ENCODE measurements around the gene PSMG1.

DNA sequence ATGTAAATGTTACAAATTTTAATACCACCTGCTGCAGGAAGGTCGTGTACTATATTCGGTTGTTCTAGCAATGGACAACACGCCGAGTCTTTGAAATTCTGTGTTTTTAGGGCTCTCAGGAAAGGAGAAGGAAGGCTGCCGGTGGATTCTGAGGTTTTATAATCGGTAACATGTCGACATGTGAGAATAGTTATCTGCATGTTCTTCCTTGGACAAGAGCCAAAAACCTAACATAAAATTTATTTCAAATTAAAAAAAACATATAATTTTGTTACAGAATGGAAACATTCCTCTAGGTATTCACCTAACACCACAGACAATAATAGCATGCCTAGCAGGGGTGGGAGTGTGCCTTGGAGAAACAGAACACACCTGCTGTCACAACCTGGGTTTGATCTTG is 4.8 kb downstream of the PSMG1 start:
- TF ChIP-seq POLR2A (IDR thresholded peaks at IDR 0.05; ENCODE audit: low read depth, low read length) (no peak), ASH2L (IDR thresholded peaks at IDR 0.05; ENCODE audit: borderline replicate concordance, low read depth) (no peak), GATAD2B (conservative IDR thresholded peaks at IDR 0.05; ENCODE audit: low read depth) (no peak), CHD2 (IDR thresholded peaks at IDR 0.05; ENCODE audit: borderline replicate concordance, low read depth, low read length) (no peak), POLR2AphosphoS2 (IDR thresholded peaks at IDR 0.05; ENCODE audit: low read depth, low read length) (no peak), SREBF2 (IDR thresholded peaks at IDR 0.05; ENCODE audit: low read length) (no peak), SMC3 (IDR thresholded peaks at IDR 0.05; ENCODE audit: borderline replicate concordance, low read length) (no peak), TAF1 (IDR thresholded peaks at IDR 0.05; ENCODE audit: borderline replicate concordance, low read depth, low read length) (no peak), MXI1 (IDR thresholded peaks at IDR 0.05; ENCODE audit: low read depth, low read length) (no peak)
- TF ChIP-seq, protein P1, sequence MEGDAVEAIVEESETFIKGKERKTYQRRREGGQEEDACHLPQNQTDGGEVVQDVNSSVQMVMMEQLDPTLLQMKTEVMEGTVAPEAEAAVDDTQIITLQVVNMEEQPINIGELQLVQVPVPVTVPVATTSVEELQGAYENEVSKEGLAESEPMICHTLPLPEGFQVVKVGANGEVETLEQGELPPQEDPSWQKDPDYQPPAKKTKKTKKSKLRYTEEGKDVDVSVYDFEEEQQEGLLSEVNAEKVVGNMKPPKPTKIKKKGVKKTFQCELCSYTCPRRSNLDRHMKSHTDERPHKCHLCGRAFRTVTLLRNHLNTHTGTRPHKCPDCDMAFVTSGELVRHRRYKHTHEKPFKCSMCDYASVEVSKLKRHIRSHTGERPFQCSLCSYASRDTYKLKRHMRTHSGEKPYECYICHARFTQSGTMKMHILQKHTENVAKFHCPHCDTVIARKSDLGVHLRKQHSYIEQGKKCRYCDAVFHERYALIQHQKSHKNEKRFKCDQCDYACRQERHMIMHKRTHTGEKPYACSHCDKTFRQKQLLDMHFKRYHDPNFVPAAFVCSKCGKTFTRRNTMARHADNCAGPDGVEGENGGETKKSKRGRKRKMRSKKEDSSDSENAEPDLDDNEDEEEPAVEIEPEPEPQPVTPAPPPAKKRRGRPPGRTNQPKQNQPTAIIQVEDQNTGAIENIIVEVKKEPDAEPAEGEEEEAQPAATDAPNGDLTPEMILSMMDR (IDR thresholded peaks at IDR 0.05 in 2 of 3, conservative IDR thresholded peaks at IDR 0.05 in 1 of 3; ENCODE audit: control insufficient read depth in 2 of 3, extremely low read depth in 1 of 3, insufficient read depth in 1 of 3, low read depth in 3 of 3, low read length in 3 of 3), result no peak

Data from GM12878 (cell line).